ENCODE results near the gene COG5. TPM values are rescaled to one million over a fixed set of nuclear protein-coding genes. Genes with fewer than 3 reads are reported as not detected.

Gene COG5
- polyA plus RNA-seq, 3 donors = 12.7 to 29.0 (median 28.1) TPM

DNA sequence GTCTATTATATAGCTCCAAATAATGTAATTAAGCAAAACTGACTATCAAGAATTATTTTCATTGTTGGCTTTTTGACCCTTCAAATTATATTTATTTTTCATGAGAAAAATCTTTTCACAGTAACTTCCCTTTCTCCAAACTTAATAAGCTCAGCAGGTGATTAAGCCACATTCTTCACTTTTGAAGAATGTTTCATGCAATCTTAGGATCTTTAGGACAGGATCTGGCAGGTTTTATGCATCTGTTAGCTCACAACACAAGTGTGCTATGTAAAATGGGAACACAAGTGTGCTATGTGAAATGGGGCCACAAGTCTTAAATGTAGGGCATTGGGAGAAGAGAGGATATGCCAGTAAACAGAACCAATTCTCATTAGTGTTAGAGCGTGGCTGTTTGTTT lies 42.6 kb upstream of the COG5 start:
- Mint-ChIP-seq H3K4me1 (no peaks in the 10 kb centered on the region), H3K9me3 (no peaks in the 10 kb centered on the region), H3K4me3 (no peak overlapping the region), H3K27me3 (ENCODE audit: low read depth in 3 of 3) (no peaks in the 10 kb centered on the region), H3K36me3 (peaks cover 28 to 52% of the 10 kb centered on the region in 2 donors), H3K27ac (no peak overlapping the region)
- no peaks in the 10 kb centered on the region for H3K4me1 ChIP-seq (ENCODE audit: control insufficient read depth in 1 of 2, insufficient read depth in 2 of 2, low read length in 2 of 2)
- no peaks in the 10 kb centered on the region for H4K20me1 ChIP-seq (ENCODE audit: insufficient read depth, low read length)
- no peak overlapping the region for H2AFZ ChIP-seq (ENCODE audit: insufficient read depth, low read depth, low read length, poor library complexity, severe bottlenecking)
- H3K4me3 ChIP-seq (replicated peaks in 1 of 3; ENCODE audit: low read depth in 2 of 3, low read length in 3 of 3) = no peak overlapping the region
- H3K9ac ChIP-seq (ENCODE audit: insufficient read depth, low read length, poor library complexity, severe bottlenecking) = no peak overlapping the region
- no peak overlapping the region for H3K27ac ChIP-seq (ENCODE audit: low read depth in 1 of 2, low read length in 2 of 2)
- TF ChIP-seq, protein P1, sequence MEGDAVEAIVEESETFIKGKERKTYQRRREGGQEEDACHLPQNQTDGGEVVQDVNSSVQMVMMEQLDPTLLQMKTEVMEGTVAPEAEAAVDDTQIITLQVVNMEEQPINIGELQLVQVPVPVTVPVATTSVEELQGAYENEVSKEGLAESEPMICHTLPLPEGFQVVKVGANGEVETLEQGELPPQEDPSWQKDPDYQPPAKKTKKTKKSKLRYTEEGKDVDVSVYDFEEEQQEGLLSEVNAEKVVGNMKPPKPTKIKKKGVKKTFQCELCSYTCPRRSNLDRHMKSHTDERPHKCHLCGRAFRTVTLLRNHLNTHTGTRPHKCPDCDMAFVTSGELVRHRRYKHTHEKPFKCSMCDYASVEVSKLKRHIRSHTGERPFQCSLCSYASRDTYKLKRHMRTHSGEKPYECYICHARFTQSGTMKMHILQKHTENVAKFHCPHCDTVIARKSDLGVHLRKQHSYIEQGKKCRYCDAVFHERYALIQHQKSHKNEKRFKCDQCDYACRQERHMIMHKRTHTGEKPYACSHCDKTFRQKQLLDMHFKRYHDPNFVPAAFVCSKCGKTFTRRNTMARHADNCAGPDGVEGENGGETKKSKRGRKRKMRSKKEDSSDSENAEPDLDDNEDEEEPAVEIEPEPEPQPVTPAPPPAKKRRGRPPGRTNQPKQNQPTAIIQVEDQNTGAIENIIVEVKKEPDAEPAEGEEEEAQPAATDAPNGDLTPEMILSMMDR (IDR thresholded peaks at IDR 0.05) = no peak
- no peaks in the 10 kb centered on the region for H3K79me2 ChIP-seq (ENCODE audit: insufficient read depth, low read length)
- intact Hi-C loops (cut with micrococcal nuclease) = no loop called here
- H3K36me3 ChIP-seq (replicated peaks in 1 of 2; ENCODE audit: control insufficient read depth in 1 of 2, insufficient read depth in 2 of 2, low read length in 2 of 2) = peaks cover 14 to 59% of the 10 kb centered on the region in 2 donors
- WGBS (ENCODE audit: insufficient coverage) = no CpG with 5 or more reads among the region's 1 CpG
- no peak overlapping the region for H3K4me2 ChIP-seq (replicated peaks; ENCODE audit: extremely low read depth, low read length, poor library complexity, severe bottlenecking)
- H3K9me3 ChIP-seq (replicated peaks in 1 of 2; ENCODE audit: control insufficient read depth in 1 of 2, insufficient read depth in 1 of 2, low read length in 2 of 2) = no peaks in the 10 kb centered on the region
- no peak for DNase-seq
- no peaks in the 10 kb centered on the region for H3K27me3 ChIP-seq (ENCODE audit: control insufficient read depth in 2 of 2, insufficient read depth in 2 of 2, low read length in 2 of 2)

DNA sequence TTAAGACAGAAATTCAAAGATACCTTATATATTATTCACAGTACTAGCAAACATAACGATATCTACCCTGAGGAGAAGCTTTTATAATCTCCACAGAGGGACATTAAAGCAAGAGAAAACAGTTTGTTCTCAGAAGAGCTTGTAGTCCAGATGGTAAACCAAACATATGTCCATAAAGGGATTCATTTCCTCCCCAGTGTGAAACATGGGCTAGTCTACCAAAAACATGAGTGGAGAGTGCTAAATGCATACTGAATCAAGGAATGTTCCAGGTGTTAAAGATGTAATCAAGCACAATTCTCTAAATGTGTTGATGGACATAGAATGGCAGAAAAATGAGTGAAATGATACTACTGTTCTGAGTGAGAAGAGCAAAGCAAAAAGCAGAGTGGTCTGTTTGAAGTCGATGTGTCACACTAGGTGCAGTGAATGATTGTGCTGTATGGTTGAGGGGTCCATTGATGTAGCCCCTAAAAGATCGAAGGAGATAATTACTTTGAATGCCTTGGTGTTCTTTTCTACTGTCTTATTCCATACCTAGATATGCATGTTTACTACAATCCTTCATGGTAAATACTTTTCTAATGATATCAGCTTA lies 41.6 kb upstream of the COG5 start:
- no peak overlapping the region for H3K27ac Mint-ChIP-seq
- no peaks in the 10 kb centered on the region for H3K9me3 Mint-ChIP-seq
- H3K4me1 Mint-ChIP-seq = no peaks in the 10 kb centered on the region
- Histone ChIP-seq H3K9ac (ENCODE audit: insufficient read depth, low read length, poor library complexity, severe bottlenecking) (no peak overlapping the region), H3K4me2 (replicated peaks; ENCODE audit: extremely low read depth, low read length, poor library complexity, severe bottlenecking) (no peak overlapping the region), H3K27me3 (ENCODE audit: control insufficient read depth in 2 of 2, insufficient read depth in 2 of 2, low read length in 2 of 2) (no peaks in the 10 kb centered on the region), H3K4me1 (ENCODE audit: control insufficient read depth in 1 of 2, insufficient read depth in 2 of 2, low read length in 2 of 2) (no peaks in the 10 kb centered on the region), H3K36me3 (replicated peaks in 1 of 2; ENCODE audit: control insufficient read depth in 1 of 2, insufficient read depth in 2 of 2, low read length in 2 of 2) (peaks cover 22 to 69% of the 10 kb centered on the region in 2 donors), H3K79me2 (ENCODE audit: insufficient read depth, low read length) (no peaks in the 10 kb centered on the region), H3K4me3 (replicated peaks in 1 of 3; ENCODE audit: low read depth in 2 of 3, low read length in 3 of 3) (no peak overlapping the region), H2AFZ (ENCODE audit: insufficient read depth, low read depth, low read length, poor library complexity, severe bottlenecking) (no peak overlapping the region), H3K27ac (ENCODE audit: low read depth in 1 of 2, low read length in 2 of 2) (no peak overlapping the region), H4K20me1 (ENCODE audit: insufficient read depth, low read length) (no peaks in the 10 kb centered on the region), H3K9me3 (replicated peaks in 1 of 2; ENCODE audit: control insufficient read depth in 1 of 2, insufficient read depth in 1 of 2, low read length in 2 of 2) (no peaks in the 10 kb centered on the region)
- H3K4me3 Mint-ChIP-seq = no peak overlapping the region
- no peaks in the 10 kb centered on the region for H3K27me3 Mint-ChIP-seq (ENCODE audit: low read depth in 3 of 3)
- TF ChIP-seq, protein P1 (IDR thresholded peaks at IDR 0.05) = no peak
- no peak for DNase-seq
- peaks cover 37 to 57% of the 10 kb centered on the region in 2 donors for H3K36me3 Mint-ChIP-seq
- 80% methylated on average over 1 of the region's 3 CpGs for WGBS (ENCODE audit: insufficient coverage)
- intact Hi-C loops (cut with micrococcal nuclease) = no loop called here
